ENCODE results near the gene ZNF425. TPM values are rescaled to one million over a fixed set of nuclear protein-coding genes. Genes with fewer than 3 reads are reported as not detected.

Gene ZNF425
- 0.62 and 1.0 TPM in 2 replicates for total RNA-seq (2011; cell fraction: chromatin; rRNA removed; ENCODE audit: low replicate concordance)
- total RNA-seq (2011; cell fraction: nucleolus; rRNA removed) = 0.50 and 0.66 TPM in 2 replicates
- 0.66 TPM in 1 of 2 replicates, not detected in the other for total RNA-seq (2011; cell fraction: nucleoplasm; rRNA removed)
- total RNA-seq (2014; rRNA removed) = 0.37 and 0.59 TPM in 2 replicates
- 0.36 and 0.48 TPM in 2 replicates for total RNA-seq (2014; rRNA removed; fragmentation: Illumina TruSeq; extraction: Trizol)
- total RNA-seq (2015; rRNA removed; fragmentation: Illumina TruSeq; extraction: Trizol) = 0.80 and 0.87 TPM in 2 replicates
- total RNA-seq (2021) = 0.49 and 0.66 TPM in 2 replicates
- 0.54 and 0.79 TPM in 2 replicates for polyA plus RNA-seq (2011; rRNA removed)
- 0.57 and 0.91 TPM in 2 replicates for polyA plus RNA-seq (2011; cell fraction: cytosol; rRNA removed)
- 0.20 and 0.22 TPM in 2 replicates for polyA plus RNA-seq (2011; cell fraction: nucleus; rRNA removed)
- 0.57 and 0.79 TPM in 2 replicates for polyA plus RNA-seq (2012)
- 0.36 and 0.83 TPM in 2 replicates for polyA plus RNA-seq (2014; fragmentation: Illumina TruSeq; extraction: Trizol)
- polyA plus RNA-seq (2014; fragmentation: Nextera tagmentation; extraction: Ambion mirVana) = under 1 TPM; 0.03 to 0.31 TPM
- polyA plus RNA-seq (2014; rRNA removed) = 0.65 and 0.89 TPM in 2 replicates
- polyA minus RNA-seq (2011; rRNA and poly(A)+ RNA removed) = 0.49 and 1.3 TPM in 2 replicates
- polyA minus RNA-seq (2011; cell fraction: cytosol; rRNA and poly(A)+ RNA removed) = 1.5 TPM in 1 of 2 replicates, not detected in the other
- 0.56 and 0.94 TPM in 2 replicates for polyA minus RNA-seq (2011; cell fraction: nucleus; rRNA and poly(A)+ RNA removed)
- Bru-seq, nascent RNA = percentile 60 among the genes with signal in this experiment
- BruChase-seq, experiment 1, labeled RNA remaining after a 2-hour chase = percentile 46 among the genes with signal in this experiment
- percentile 43 among the genes with signal in this experiment for BruChase-seq, experiment 2, labeled RNA remaining after a 6-hour chase
- long read RNA-seq, experiment 1, partial matches to known transcripts = 0 of 2 reads
- long read RNA-seq, experiment 1, other reads (novel, unspliced or antisense) = 0 of 2 reads
- long read RNA-seq, experiment 2, partial matches to known transcripts = 0 of 1 reads
- long read RNA-seq, experiment 2, other reads (novel, unspliced or antisense) = 1 of 1 reads
- long read RNA-seq, experiment 3 = 0 reads

GRCh38 chr7:149125863-149126661, at the start of gene ZNF425:
ZNF425 (minus strand) TSS chr7:149126324; CDS start chr7:149126213, 111 bp downstream.
- in situ Hi-C loops (cut with MboI) = no loop called here
- peak; percentile 55 for TF ChIP-seq ARID1B (IDR thresholded peaks at IDR 0.05)
- no peak for TF ChIP-seq STAG1 (CRISPR knock-in tag; IDR thresholded peaks at IDR 0.05; ENCODE audit: borderline replicate concordance)
- TF ChIP-seq ZNF253 (CRISPR knock-in tag; conservative IDR thresholded peaks at IDR 0.05) = peak; percentile 30; the same call in 1 of the 2 replicates
- TF ChIP-seq ZNF785 (CRISPR knock-in tag; IDR thresholded peaks at IDR 0.05) = no peak
- TF ChIP-seq ZNF121 (CRISPR knock-in tag; conservative IDR thresholded peaks at IDR 0.05) = no peak
- TF ChIP-seq KAT7 (CRISPR knock-in tag; IDR thresholded peaks at IDR 0.05; ENCODE audit: borderline replicate concordance) = peak; percentile 100
- peak; percentile 44; the same call in 1 of the 2 replicates for TF ChIP-seq FOSL1 (tag; conservative IDR thresholded peaks at IDR 0.05)
- TF ChIP-seq MXD1 (CRISPR knock-in tag; IDR thresholded peaks at IDR 0.05; ENCODE audit: borderline replicate concordance, poor library complexity, severe bottlenecking) = no peak
- TF ChIP-seq MTA2 (IDR thresholded peaks at IDR 0.05; ENCODE audit: low read depth) = no peak
- TF ChIP-seq TEAD2 (tag; IDR thresholded peaks at IDR 0.05) = no peak
- TF ChIP-seq ZNF77 (CRISPR knock-in tag; IDR thresholded peaks at IDR 0.05) = peak; percentile 29; the same call in 1 of the 2 replicates
- no peak for TF ChIP-seq SMARCB1 (IDR thresholded peaks at IDR 0.05; ENCODE audit: insufficient read length, low read depth)
- no peak; the same call in 1 of the 2 replicates for TF ChIP-seq SRSF3 (IDR thresholded peaks at IDR 0.05; ENCODE audit: insufficient read depth, low read length)

More at GRCh38 chr7:149125863-149126661, at the start of gene ZNF425:
- Histone ChIP-seq H3K4me1 (replicated peaks in 1 of 2; ENCODE audit: control insufficient read depth in 2 of 2, insufficient read depth in 2 of 2, low read length in 2 of 2) (peaks cover 19 to 26% of the 10 kb centered on the region in 2 experiments), H3K9me1 (ENCODE audit: control insufficient read depth, insufficient read depth, low read length) (no peaks in the 10 kb centered on the region), H3K79me2 (ENCODE audit: control insufficient read depth, insufficient read depth, low read length) (peaks cover 31% of the 10 kb centered on the region), H3K36me3 (ENCODE audit: control insufficient read depth, insufficient read depth, low read length) (peaks cover 13% of the 10 kb centered on the region; the same call in 2 of the 3 replicates), H3K9ac (ENCODE audit: insufficient read depth in 1 of 2, low read depth in 2 of 2, low read length in 2 of 2) (peak within 1 kb of the TSS; percentile 96 to 100), H3K27ac (ENCODE audit: extremely low read depth, low read depth, low read length) (peak within 1 kb of the TSS; percentile 81), H2AFZ (ENCODE audit: low read depth, low read length) (peak within 1 kb of the TSS; percentile 99), H3K9me3 (replicated peaks; ENCODE audit: control insufficient read depth, insufficient read depth, low read depth, low read length) (peaks cover 9% of the 10 kb centered on the region), H4K20me1 (replicated peaks; ENCODE audit: control insufficient read depth, insufficient read depth, low read length) (no peaks in the 10 kb centered on the region), H3K4me3 (peak within 1 kb of the TSS; percentile 98), H3K4me2 (ENCODE audit: insufficient read depth, low read length) (peak within 1 kb of the TSS; percentile 100), H3K27me3 (ENCODE audit: control insufficient read depth in 2 of 2, insufficient read depth in 2 of 2, low read length in 2 of 2) (no peaks in the 10 kb centered on the region; a peak in 1 of 5 replicates)
- ATAC-seq = peak; percentile 86
- FAIRE-seq = peak; percentile 58
- ChIA-PET CTCF (ENCODE audit: low intra/inter-chr PET ratio) (interaction anchor here (0.5 to 2.5 kb wide), 7 partner anchors 15 to 616 kb away, joined by 3 to 23 read pairs (median 4); partner anchors contain the start of genes ZNF398 and ZNF746), POLR2A (interaction anchor here (0.6 to 4.6 kb wide), 14 partner anchors 10 to 141 kb away, joined by 3 to 34 read pairs (median 4); partner anchors contain the start of gene ZNF398)
- peak; percentile 97 to 99 (median 98) for DNase-seq (ENCODE audit: extremely low read depth in 1 of 4, low spot score in 3 of 4)
- BruUV-seq (replicated peaks) = TSS peak; percentile 68
- 1% methylated on average over 71 of the region's 72 CpGs for WGBS (ENCODE audit: insufficient coverage, low coverage, missing lambda C conversion rate)
- intact Hi-C loops (cut with micrococcal nuclease) = loop anchor here (1.0 to 5.0 kb wide), 4 partner anchors 21 to 97 kb away; partner anchors contain the start of genes PDIA4, ZNF282 and ZNF398

Measured in K562 (cell line).